Left lung (tissue), 10 donors: ENCODE measurements around the gene ARID3B. TPM values are rescaled to one million over a fixed set of nuclear protein-coding genes. Genes with fewer than 3 reads are reported as not detected.
A peak's percentile ranks its signal among the peaks of the same experiment; 100 is the strongest.
"Not testable (repeated sequence)": the region's sequence is repeated elsewhere in the genome, so short reads cannot be mapped to it uniquely, and the experiment has no call there.

Experiments used
- ATAC-seq: fragments of 200-7000 bp; cut with Tn5 transposase; one replicate; pipeline ENCODE4 v1.9.1; 2020; ENCODE audit warnings: moderate library complexity
- DNase-seq, 4 donors: peaks; one replicate each; pipeline ENCODE4 v3.0.0-alpha.2; 2013 to 2020
- H3K27ac ChIP-seq, 2 donors: fragments of 200-600 bp; sonication (generic) in 1 of 2; one replicate each; pipeline versions ENCODE4 v1.5.0 to v1.8.0; 2020 to 2021
- H3K27me3 ChIP-seq, 2 donors: fragments of 200-600 bp; sonication (generic) in 1 of 2; one replicate each; pipeline versions ENCODE4 v1.5.0 to v1.8.0; 2020 to 2021
- H3K36me3 ChIP-seq, 2 donors: fragments of 200-600 bp; sonication (generic) in 1 of 2; one replicate each; pipeline versions ENCODE4 v1.5.0 to v1.8.0; 2020 to 2021
- H3K4me1 ChIP-seq, 2 donors: fragments of 200-600 bp; one replicate each; pipeline ENCODE4 v1.8.0; 2021
- H3K4me3 ChIP-seq, 2 donors: fragments of 200-600 bp; sonication (generic) in 1 of 2; one replicate each; pipeline versions ENCODE4 v1.5.0 to v1.8.0; 2020 to 2021; ENCODE audit warnings: mild to moderate bottlenecking in 1 of 2
- H3K9me3 ChIP-seq, 2 donors: fragments of 200-600 bp; sonication (generic) in 1 of 2; one replicate each; pipeline versions ENCODE4 v1.5.0 to v1.8.0; 2020 to 2021
- CTCF ChIP-seq, 2 donors: fragments of 200-600 bp; sonication (generic) in 1 of 2; IDR thresholded peaks; one replicate each; pipeline versions ENCODE4 v1.5.0 to v1.8.0; 2021; ENCODE audit warnings: antibody characterized with exemption in 2 of 2
- intact Hi-C, 2 donors: fragments of 100-400 bp; cut with DNase I; formaldehyde crosslinking; loops; one replicate each; pipeline versions ENCODE4 v1.11.2 to v1.14.2; 2022
- polyA plus RNA-seq, 6 donors: library from polyadenylated mRNA; unstranded; fragments of 120-200 nt; gene quantifications; one replicate each; pipeline ENCODE4 v1.2.1, GENCODE V29; 2013; ENCODE audit not compliant: insufficient read length in 6 of 6
- total RNA-seq, 2 donors: library from RNA; stranded (reverse); fragmentation: NEBNext Ultra II Directional; extraction: Animal tissue kit (Norgen Biotek cat#: 25700); gene quantifications; one replicate each; pipeline ENCODE4 v1.2.1, GENCODE V29; 2021
- donor health status: DM: no; HTN: yes; CAD: no.
- donor health status: DM: no; HTN: no; CAD: no.

ARID3B gene
- total and polyA plus RNA-seq, 8 donors, result 5.8 to 12.1 (median 11.1) TPM

DNA sequence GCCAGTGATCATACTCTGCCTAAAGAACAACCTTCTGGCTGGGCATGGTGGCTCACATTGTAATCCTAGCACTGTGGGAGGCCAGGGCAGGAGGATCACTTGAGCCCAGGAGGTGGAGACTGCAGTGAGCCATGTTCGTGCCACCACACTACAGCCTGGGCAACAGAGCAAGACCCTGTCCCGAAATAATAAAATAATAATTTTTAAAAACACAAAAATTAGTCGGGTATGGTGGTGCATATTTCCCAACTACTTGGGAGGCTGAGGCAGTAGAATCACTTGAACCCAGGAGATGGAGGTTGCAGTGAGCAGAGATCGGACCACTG is 34.5 kb upstream of the ARID3B start:
- no peaks in the 10 kb centered on the region for H3K9me3 ChIP-seq
- no peaks in the 10 kb centered on the region for H3K27me3 ChIP-seq
- ATAC-seq (no peak), DNase-seq (no peak)
- peaks cover 0 to 8% of the 10 kb centered on the region in 2 donors for H3K4me1 ChIP-seq
- intact Hi-C loops, result no loop called here
- no peak overlapping the region for H3K27ac ChIP-seq
- H3K36me3 ChIP-seq, result no peaks in the 10 kb centered on the region
- H3K4me3 ChIP-seq, result no peak overlapping the region
- no peak for TF ChIP-seq CTCF (IDR thresholded peaks at IDR 0.05)

DNA sequence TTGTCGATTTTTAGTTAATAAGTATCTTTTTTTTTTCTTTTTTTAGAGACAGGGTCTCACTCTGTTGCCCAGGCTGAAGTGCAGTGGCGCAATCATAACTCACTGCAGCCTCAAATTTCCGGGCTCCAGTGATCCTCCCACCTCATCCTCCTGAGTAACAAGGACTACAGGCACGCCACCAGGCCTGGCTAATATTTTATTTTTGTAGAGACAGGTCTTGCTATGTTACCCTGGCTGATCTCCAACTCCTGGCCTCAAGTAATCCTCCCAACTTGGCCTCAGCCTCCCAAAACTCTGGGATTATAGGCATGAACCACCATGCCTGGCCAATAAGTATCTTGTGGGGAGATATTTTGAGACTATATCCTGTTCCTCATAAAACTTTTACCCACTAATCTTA is 29.4 kb upstream of the ARID3B start:
- no peaks in the 10 kb centered on the region for H3K27me3 ChIP-seq
- H3K9me3 ChIP-seq, result no peaks in the 10 kb centered on the region
- DNase-seq (no peak), ATAC-seq (no peak)
- peak overlapping the region in 1 of 2 donors; percentile 88 for H3K27ac ChIP-seq
- no peak overlapping the region for H3K4me3 ChIP-seq
- intact Hi-C loops, result no loop called here
- TF ChIP-seq CTCF (IDR thresholded peaks at IDR 0.05), result no peak
- peaks cover 0 to 20% of the 10 kb centered on the region in 2 donors for H3K4me1 ChIP-seq
- H3K36me3 ChIP-seq, result no peaks in the 10 kb centered on the region

- intact Hi-C loops, DNase-seq, H3K27ac ChIP-seq, H3K36me3 ChIP-seq, ATAC-seq, H3K4me3 ChIP-seq, H3K9me3 ChIP-seq, H3K27me3 ChIP-seq: not testable (repeated sequence)
- peaks cover 0 to 20% of the 10 kb centered on the region in 2 donors for H3K4me1 ChIP-seq
Measured at GRCh38 chr15:74514059-74514458, 27.0 kb upstream of the ARID3B start.

DNA sequence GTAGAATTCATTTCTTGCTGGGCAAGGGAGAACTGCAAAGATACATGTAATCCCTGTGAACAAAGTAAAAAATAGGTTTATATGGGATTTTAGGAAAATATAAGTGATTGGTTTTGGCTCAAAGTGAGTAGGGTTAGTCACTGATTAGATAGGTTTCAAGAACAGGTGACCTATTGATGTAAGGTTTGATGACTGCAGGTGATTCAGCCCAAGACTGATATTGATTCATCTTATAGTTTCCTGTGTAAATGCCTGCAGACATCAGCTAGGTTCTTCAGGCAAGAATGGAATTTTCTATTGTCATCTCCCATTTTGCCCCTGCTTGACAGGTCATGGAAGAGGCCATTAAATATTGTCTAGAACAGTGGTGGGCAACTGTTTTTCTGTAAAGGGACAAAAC is 23.9 kb upstream of the ARID3B start:
- intact Hi-C loops, result no loop called here
- ATAC-seq (no peak), DNase-seq (no peak)
- Histone ChIP-seq H3K4me3 (no peak overlapping the region), H3K9me3 (no peaks in the 10 kb centered on the region), H3K36me3 (no peaks in the 10 kb centered on the region), H3K27ac (no peak overlapping the region), H3K27me3 (no peaks in the 10 kb centered on the region), H3K4me1 (peaks cover 0 to 6% of the 10 kb centered on the region in 2 donors)
- TF ChIP-seq CTCF (IDR thresholded peaks at IDR 0.05), result no peak

- Histone ChIP-seq H3K9me3 (no peaks in the 10 kb centered on the region), H3K27ac (no peak overlapping the region), H3K4me3 (no peak overlapping the region), H3K36me3 (no peaks in the 10 kb centered on the region), H3K4me1 (no peaks in the 10 kb centered on the region), H3K27me3 (no peaks in the 10 kb centered on the region)
- no peak for DNase-seq
- no peak for TF ChIP-seq CTCF (IDR thresholded peaks at IDR 0.05)
- ATAC-seq, result no peak
- intact Hi-C loops, result no loop called here
Measured at GRCh38 chr15:74519311-74519710, 21.7 kb upstream of the ARID3B start.

DNA sequence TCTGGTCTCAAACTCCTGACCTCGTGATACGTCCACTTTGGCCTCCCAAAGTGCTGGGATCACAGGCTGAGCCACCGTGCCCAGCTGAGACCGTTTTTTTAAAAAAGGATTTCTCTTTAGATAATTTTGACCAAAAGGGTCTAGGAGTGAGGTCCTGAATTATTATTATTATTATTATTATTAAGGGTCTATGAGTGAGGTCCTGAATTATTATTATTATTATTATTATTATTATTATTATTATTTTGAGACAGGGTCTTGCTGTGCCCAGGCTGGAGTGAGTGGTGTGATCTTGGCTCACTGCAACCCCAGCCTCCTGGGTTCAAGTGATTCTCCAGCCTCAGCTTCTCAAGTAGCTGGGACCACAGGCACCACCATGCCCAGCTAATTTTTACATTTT is 20.6 kb upstream of the ARID3B start:
- DNase-seq (no peak), ATAC-seq (no peak)
- intact Hi-C loops, result no loop called here
- H3K4me3 ChIP-seq, result no peak overlapping the region
- H3K27ac ChIP-seq, result no peak overlapping the region
- no peaks in the 10 kb centered on the region for H3K9me3 ChIP-seq
- H3K27me3 ChIP-seq, result no peaks in the 10 kb centered on the region
- H3K36me3 ChIP-seq, result no peaks in the 10 kb centered on the region
- TF ChIP-seq CTCF (IDR thresholded peaks at IDR 0.05), result no peak
- no peaks in the 10 kb centered on the region for H3K4me1 ChIP-seq
